Measurements from ENCODE around the gene CAPN8.
A peak's percentile ranks its signal among the peaks of the same experiment; 100 is the strongest.

CAPN8 gene

GRCh38 chr1:223609977-223610376 is 55.5 kb downstream of the CAPN8 start:
- peak; percentile 35 for DNase-seq

DNA sequence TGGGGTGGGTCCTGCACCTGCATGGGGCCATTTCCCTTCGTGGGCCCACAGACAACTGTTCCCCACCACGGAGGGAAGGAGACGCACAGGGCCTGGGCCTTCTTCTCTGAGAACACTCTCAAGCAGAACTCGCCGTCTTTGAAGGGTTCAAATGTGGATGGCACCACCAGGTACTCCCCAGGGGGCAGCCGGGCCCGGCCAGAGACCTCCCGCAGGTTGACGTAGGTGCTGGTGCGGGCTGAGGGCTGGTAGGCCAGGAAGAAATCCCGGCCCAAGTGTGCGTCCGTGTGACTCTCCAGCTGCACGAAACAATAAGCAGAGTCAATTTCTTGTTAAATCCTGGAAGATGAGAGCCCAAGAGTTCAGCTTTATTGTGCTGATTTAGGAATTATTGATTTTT is 56.4 kb downstream of the CAPN8 start:
- no peak for DNase-seq

DNA sequence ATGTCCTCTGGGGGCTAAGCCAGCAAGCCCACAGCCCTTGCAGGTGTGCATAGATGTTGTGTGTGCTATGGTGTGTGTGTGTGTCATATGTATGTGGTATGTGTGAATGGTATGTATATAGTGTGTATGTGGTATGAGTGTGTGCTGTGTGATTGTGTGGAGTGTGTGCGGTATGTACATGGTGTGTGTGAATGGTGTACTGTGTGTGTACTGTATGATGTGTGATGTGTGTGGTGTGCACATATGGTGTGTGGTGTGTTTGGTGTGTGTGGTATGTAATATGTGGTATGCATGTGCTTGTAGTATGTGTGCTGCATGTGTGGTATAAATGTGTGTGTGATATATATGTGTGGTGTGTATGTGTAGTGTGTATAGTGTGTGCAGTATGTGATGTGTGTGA is 107.0 kb downstream of the CAPN8 start:
- no peak for DNase-seq

DNA sequence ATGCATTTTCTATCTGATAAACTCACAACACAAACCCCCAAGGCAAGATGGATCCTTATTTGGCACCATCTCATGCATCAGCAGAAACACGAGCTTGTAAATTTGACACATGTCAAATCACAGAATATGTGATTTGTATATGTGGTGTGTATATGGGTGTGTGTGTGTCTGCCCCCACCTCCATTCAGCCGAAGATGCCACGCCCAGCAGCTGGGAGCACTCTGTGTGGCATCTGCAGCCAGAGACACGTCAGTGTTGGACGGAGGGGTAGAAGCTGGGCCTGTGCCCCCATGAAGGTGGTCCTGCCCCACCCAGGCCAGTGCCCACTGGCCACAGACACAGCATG is 108.4 kb downstream of the CAPN8 start:
- no peak for DNase-seq

- DNase-seq: no peak
Measured at GRCh38 chr1:223556414-223557129, 108.9 kb downstream of the CAPN8 start.

DNA sequence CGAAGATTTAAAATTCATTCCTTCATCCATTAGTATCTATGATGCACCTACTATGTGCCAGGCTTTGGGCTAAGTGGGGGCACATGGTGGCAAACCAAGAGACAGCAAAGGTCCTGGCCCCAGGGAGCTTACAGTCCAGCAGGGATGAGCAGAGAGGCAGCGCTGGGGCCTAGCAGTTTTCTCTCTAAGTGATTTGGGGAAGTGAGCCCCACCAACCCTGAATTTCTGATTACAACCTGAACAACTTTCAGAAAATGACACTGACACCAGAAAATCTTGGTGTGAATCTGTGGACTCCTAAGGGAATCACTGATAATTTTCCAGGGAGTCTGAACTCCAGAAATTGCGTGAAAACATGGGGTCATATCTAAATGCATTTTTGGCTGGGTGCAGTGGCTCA is 111.5 kb downstream of the CAPN8 start:
- DNase-seq: no peak

DNA sequence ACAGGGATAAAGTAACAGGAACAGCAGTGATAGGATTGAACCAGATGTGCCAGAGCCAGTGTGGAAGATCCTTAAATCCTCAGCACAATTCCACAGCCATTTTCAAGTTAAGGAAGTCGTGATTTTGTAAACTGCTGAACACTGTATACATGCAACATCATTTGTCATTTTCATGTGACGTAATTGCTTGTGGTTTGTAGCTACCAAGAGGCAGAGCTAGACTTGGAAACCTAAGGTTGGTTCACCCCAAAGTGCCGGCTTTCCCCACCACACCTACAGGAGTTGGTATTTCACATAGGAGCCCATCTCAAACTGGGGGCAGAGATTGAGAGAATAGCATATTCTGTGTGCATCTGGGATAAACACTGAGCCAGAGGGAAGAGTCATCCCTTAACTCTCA is 113.9 kb downstream of the CAPN8 start:
- no peak for DNase-seq

DNA sequence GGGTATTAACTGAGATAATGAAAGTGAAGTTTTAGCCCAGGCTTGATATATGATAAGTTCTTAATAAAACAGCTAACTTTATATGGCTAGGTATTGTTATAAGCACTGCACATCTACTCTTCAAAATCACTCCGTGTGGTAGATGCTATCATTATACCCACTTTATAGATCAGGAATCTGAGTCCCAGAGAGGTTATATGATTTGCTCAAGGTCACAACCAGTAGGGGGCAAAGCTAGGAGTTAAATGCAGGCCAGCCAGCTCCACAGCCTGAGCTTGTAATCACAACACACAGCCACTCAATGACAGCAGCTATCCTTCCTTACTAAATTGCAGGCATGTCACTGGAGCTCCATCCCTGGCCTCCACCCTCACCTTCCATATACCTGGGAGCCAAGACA is 115.8 kb downstream of the CAPN8 start:
- DNase-seq: no peak

DNA sequence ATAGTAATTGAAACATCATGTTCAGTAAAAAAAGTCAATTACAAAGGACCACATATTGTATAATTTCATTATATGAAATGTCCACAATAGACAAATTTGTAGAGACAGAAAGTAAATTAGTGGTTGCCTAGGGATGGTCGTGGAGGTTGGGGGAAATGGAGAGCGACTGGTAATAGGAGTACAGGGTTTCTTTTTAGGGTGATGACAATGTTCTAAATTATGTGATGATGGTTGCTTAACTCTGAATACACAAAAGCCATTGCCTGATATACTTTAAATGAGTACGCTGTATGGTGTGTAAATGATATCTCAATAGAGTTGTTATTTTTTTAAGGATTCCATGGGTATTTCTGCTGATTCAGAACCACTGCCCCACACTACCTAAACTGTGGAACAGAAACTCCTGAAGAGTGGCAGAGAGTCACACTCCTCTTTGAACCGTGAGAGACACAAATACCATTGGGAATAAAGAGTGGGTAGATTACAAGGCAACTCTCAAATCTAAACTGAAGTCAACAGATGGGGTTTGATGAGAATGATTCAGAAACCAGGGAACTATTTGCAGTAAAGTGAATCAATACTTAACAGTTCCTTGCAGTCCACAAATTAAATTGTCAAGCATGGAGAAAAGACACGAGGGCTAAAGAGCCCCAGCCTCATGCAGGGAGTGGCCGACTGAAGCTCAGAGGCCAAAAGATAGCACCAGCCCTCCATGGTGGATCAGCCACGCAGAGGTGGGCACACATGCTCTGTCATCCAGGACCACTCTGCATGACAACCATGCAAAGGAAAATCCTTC is 118.0 kb downstream of the CAPN8 start:
- no peak for DNase-seq

- no peak for DNase-seq
Measured at GRCh38 chr1:223545343-223545742, 120.2 kb downstream of the CAPN8 start.

GRCh38 chr1:223543560-223543959 is 121.9 kb downstream of the CAPN8 start:
- no peak for DNase-seq

DNA sequence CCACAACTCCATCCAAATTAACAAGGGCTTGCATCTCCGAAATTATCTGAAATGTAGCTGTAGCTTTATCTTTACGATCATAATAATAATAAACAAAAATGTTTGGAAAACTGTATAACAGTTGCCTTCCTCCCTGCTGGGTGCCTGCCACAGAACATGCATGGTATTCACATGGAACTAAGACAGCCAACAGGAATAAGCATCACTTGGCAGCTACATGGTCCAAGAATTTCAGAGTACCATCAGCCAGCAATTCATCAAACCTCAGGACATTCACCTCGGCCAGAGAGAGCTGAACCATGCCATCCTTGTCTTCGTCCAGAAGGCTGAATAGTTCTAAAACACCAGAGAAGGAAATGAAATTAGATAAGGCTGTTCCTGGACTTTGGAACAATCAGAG is 122.7 kb downstream of the CAPN8 start:
- no peak for DNase-seq

- no peak for DNase-seq
Measured at GRCh38 chr1:223540485-223541106, 124.9 kb downstream of the CAPN8 start.

DNA sequence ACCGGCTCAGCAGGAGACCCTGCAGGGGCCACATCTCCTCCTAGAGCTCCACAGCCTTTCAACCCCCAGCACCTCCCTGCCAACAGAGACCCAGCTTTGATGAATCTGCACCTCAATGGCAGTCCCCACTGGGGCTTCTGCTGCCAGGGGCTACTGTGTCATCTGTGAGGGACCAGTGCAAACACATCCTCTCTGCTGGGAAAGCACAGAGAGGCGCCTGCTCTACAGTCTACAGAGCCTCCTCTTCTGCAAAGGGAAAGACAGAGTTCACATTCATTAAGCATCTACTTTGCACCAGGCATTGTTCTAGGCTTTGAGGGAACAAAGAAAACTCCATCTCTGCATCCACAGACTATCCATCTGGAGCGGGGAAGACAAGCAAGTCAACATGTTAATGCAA is 125.8 kb downstream of the CAPN8 start:
- no peak for DNase-seq

- DNase-seq: no peak
Measured at GRCh38 chr1:223538981-223539380, 126.5 kb downstream of the CAPN8 start.

GRCh38 chr1:223535319-223535718 is 130.2 kb downstream of the CAPN8 start:
- no peak for DNase-seq

GRCh38 chr1:223534677-223535076 is 130.8 kb downstream of the CAPN8 start:
- no peak for DNase-seq

DNA sequence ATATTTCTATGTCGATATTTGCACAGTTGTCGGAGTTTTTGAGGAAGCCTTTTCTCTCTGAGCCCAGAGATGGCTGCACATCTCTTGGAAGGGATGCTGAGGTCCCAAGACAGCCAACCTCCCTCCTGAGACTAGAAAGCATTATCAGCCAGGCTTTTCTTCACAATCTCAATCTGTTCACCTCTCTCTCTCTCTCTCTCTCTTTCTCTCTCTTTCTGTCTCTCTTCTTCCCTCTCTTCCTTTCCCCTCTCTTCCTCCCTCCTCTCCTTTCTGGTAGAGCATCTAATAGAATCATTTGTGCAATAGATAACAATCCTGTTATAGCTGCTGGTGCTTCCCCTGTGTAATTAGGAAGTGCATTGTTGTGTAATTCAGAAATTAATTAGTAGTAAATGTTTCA is 131.8 kb downstream of the CAPN8 start:
- DNase-seq: no peak

- DNase-seq: peak; percentile 47
Measured at GRCh38 chr1:223531742-223532341, 133.7 kb downstream of the CAPN8 start.

- DNase-seq: no peak
Measured at GRCh38 chr1:223525957-223526356, 139.5 kb downstream of the CAPN8 start.

DNA sequence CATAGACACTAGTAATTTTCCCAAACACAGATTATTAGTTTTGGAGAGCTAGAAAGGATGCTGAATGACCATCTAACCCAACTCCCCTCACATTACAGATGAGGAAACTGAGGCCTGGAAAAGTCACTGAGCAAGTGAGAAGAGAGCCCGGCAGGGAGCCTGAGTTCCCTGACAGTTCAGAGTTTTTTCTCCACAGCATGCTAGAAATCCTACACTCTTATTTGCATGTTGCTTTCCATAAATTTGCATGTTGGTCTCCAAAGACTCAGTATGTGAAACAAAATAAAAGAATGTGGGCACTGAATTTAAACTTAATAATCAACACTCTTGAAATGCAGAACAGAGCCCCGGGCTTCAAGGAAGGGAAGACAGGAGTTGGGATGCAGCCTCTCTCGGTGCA is 140.0 kb downstream of the CAPN8 start:
- DNase-seq: no peak

- DNase-seq: no peak
Measured at GRCh38 chr1:223524930-223525451, 140.5 kb downstream of the CAPN8 start.

DNA sequence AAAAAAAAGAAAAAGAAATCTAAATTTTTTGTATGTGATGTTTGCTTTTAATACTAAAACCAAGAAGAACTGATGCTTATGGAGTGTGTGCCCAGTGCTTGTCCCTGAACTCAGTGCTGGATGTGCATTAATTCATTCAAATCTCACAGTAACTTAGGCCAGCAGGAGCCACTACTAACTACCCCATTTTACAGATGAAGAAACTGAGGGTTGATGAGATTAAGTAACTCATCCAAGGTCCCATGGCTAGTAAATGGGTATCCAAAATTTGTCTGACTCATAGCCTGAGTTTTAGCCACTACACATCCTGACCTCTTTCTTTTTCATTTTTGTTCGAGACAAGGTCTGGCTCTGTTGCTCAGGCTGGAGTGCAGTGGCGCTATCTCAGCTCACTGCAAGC is 144.4 kb downstream of the CAPN8 start:
- no peak for DNase-seq

- no peak for DNase-seq
Measured at GRCh38 chr1:223520200-223520599, 145.3 kb downstream of the CAPN8 start.

Measured in NCI-H146 (cell line).